ENCODE results near the gene LEMD1. TPM values are rescaled to one million over a fixed set of nuclear protein-coding genes. Genes with fewer than 3 reads are reported as not detected.
A peak's percentile ranks its signal among the peaks of the same experiment; 100 is the strongest.
"Not testable (repeated sequence)": the region's sequence is repeated elsewhere in the genome, so short reads cannot be mapped to it uniquely, and the experiment has no call there.

LEMD1 gene
- polyA plus RNA-seq, 5 donors = 1.8 to 4.5 (median 3.8) TPM

GRCh38 chr1:205382561-205382960 lies 39.3 kb downstream of the LEMD1 start:
- peak in 1 of 2 donors; percentile 36 for DNase-seq

- no peak for DNase-seq
Measured at GRCh38 chr1:205381305-205381704, 40.6 kb downstream of the LEMD1 start.

- DNase-seq = no peak
Measured at GRCh38 chr1:205380882-205381281, 41.0 kb downstream of the LEMD1 start.

GRCh38 chr1:205379056-205379455 lies 42.8 kb downstream of the LEMD1 start:
- DNase-seq = no peak

GRCh38 chr1:205377355-205377754 lies 44.5 kb downstream of the LEMD1 start:
- DNase-seq = no peak

- no peak for DNase-seq
Measured at GRCh38 chr1:205376739-205377138, 45.1 kb downstream of the LEMD1 start.

- no peak for DNase-seq
Measured at GRCh38 chr1:205375835-205376545, 45.9 kb downstream of the LEMD1 start.

GRCh38 chr1:205374210-205375078 lies 47.4 kb downstream of the LEMD1 start:
- no peak for DNase-seq

- DNase-seq = no peak
Measured at GRCh38 chr1:205373798-205374175, 48.1 kb downstream of the LEMD1 start.

- DNase-seq = no peak
Measured at GRCh38 chr1:205373022-205373797, 48.6 kb downstream of the LEMD1 start.

- DNase-seq = no peak
Measured at GRCh38 chr1:205371871-205372660, 49.8 kb downstream of the LEMD1 start.

GRCh38 chr1:205370780-205371179 lies 51.1 kb downstream of the LEMD1 start:
- no peak for DNase-seq

- DNase-seq = no peak
Measured at GRCh38 chr1:205369701-205370123, 52.1 kb downstream of the LEMD1 start.

GRCh38 chr1:205368478-205368877 lies 53.4 kb downstream of the LEMD1 start:
- DNase-seq = no peak

GRCh38 chr1:205365945-205366463 lies 55.9 kb downstream of the LEMD1 start:
- DNase-seq = no peak

GRCh38 chr1:205365086-205365485 lies 56.8 kb downstream of the LEMD1 start:
- DNase-seq = not testable (repeated sequence)

GRCh38 chr1:205360891-205361290 lies 61.0 kb downstream of the LEMD1 start:
- no peak for DNase-seq

- DNase-seq = no peak
Measured at GRCh38 chr1:205359771-205360565, 61.9 kb downstream of the LEMD1 start.

GRCh38 chr1:205358579-205358978 lies 63.3 kb downstream of the LEMD1 start:
- no peak for DNase-seq

- no peak for DNase-seq
Measured at GRCh38 chr1:205357567-205357966, 64.3 kb downstream of the LEMD1 start.

Data from right lung (tissue), 5 donors.